Erythroblast (primary cell): ENCODE data around the gene PCNT.

Experiments
- GATA1 ChIP-seq: IDR thresholded peaks from 2 replicates; pipeline ENCODE4 v1.6.1; 2011; ENCODE audit warnings: low read depth, mild to moderate bottlenecking, control low read depth, low read length, moderate library complexity
- POLR2A ChIP-seq: IDR thresholded peaks from 2 replicates; pipeline ENCODE4 v1.6.1; 2011; ENCODE audit warnings: mild to moderate bottlenecking, low read length

- TF ChIP-seq POLR2A = no peak
- no peak for TF ChIP-seq GATA1
Measured at GRCh38 chr21:46434322-46434958, 110.5 kb downstream of the PCNT start.
